Activated CD4-positive, alpha-beta T cell treated with anti-CD3 and anti-CD28 coated beads for 24 hours (primary cell): ENCODE measurements around the gene NUP210L.
"Not testable (repeated sequence)": the region's sequence is repeated elsewhere in the genome, so short reads cannot be mapped to it uniquely, and the experiment has no call there.

ENCODE experiments used
- DNase-seq, 2 donors: peaks; one replicate each; pipeline ENCODE4 v3.0.0-alpha.2; 2020; ENCODE audit warnings: low read depth in 2 of 2

NUP210L gene

DNA sequence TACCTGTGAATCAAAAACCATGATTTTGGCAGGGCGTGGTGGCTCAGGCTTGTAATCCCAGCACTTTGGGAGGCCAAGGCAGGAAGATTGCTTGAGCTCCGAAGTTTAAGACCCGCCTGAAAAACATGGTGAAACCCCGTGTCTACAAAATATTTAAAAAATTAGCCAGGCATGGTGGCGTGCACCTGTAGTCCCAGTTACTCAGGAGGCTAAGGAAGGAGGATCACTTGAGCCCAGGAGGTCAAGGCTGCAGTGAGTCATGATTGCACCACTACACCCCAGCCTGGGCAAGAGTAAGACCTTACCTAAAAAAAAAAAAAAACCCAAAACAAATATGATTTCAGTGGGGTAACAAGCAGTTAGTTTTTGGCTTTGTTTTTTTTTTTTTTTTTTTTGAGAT is 54.7 kb downstream of the NUP210L start:
- not testable (repeated sequence) for DNase-seq

DNA sequence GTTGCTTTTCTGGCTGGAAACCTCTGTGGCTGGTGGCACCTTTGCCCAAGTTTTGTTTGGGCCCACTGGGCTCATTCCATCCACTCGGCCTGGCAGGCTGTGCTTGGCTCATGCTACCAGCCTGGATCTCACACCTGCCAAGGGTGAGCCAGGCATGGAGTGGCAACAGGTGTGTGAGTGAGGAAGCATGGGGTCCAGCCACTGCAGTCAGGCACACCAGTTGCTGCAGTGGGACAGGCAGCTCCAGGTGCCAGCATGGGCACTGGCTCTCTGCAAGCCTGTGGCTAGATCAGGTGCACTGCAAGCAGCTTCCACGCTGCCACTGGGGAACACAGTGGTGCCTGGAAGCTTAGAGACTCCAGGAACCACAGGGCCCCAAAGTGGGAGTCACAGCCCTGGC is 57.0 kb downstream of the NUP210L start:
- no peak for DNase-seq

DNA sequence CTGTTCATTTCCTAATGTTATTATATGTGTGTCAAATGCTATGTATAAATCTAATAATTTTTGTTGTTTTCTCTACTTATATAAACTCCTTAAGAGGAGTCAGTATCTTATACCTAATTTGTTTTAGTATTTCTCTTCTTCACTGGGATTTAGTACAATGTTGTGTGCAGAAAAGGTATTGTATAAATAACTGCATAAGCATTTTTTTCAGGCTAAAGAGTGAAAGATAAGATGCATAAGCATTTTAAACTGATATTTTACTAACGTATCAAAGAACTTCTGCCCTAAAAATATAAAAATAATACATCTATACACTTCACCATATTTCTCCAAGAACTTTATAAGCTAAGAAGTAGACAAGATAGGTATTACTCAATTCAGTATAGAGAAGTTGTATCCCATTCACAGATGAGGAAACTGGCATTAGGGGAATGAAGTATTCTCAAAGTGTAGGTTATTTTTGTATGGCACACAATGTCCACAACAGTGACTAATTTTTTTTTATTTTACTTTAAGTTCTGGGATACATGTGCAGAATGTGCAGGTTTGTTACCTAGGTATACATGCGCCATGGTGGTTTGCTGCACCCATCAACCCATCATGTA is 59.3 kb downstream of the NUP210L start:
- DNase-seq, result no peak

DNA sequence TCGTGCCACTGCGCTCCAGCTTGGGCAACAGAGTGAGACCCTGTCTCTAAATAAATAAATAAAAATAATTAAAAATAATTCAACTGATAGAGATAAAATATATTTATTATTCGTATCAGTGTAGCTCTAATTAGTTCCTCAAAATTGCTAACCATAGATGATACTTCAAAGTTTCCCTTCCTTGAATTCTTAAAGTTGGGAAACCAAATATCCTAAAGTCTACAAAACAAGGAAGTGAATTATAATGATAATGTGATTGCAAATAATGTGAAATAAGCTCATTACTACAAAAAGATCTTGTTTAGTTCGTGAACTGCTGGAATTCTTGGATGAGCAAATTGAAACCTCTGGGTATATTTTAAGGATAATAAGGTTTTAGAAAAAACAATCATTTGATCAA is 60.5 kb downstream of the NUP210L start:
- DNase-seq, result no peak

DNA sequence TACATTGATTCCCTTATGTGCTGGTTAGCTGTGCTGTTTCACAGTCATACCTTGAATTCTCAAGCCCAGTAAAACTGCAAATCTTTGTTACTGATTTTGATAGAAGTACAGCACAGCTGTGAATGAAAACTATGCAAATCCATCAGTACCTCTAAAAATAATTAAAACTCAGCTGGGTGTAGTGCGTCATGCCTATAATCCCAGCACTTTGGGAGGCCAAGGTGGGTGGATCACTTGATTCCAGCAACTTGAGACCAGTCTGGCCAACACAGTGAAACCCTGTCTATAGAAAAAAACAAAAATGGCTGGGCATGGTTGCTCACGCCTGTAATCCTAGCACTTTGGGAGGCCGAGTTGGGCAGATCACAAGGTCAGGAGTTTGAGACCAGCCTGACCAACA is 61.2 kb downstream of the NUP210L start:
- DNase-seq, result no peak

DNA sequence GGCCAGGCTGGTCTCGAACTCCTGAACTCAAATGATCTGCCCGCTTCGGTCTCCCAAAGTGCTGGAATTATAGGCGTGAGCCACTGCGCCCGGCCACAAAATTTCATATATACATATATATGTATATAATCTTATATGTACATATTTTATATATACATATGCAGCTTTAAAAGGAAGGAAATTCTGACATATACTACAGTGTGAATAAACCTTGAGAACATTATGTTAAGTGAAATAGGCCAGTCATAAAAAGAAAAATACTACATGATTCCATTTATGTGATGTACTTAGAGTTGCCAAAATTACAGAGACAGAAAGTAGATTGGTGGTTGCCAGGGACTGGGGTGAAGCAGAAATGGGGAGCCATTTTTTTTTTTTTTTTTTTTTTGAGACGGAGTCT is 63.2 kb downstream of the NUP210L start:
- DNase-seq, result no peak

DNA sequence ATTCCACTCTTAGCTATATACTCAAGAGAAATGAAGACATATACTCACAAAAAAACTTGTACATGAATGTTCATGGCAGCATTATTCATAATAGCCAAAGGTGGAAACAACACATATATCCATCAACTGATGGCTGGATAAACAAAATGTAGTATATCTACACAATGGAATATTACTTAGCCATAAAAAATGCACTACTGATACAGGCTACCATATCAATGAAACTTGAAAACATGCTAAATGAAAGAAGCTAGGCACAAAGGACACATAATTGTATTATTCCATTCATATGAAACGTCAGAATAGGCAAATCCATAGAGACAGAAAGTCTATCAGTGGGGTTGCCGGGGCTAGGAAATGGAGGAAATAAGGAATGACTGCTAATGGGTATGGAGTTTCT is 67.3 kb downstream of the NUP210L start:
- no peak for DNase-seq

DNA sequence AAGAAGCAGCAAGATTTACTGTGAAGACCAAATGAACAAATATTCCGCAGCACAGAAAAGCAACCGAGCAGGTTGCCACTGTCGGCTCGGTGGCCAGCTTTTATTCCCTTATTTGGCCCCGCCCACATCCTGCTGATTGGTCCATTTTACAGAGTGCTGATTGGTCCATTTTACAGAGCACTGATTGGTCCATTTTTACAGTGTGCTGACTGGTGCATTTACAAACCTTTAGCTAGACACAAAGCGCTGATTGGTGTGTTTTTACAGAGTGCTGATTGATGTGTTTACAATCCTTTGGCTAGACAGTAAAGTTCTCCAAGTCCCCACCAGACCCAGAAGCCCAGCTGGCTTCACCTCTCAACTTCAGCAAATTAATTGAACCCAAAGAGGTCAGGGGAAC is 71.8 kb downstream of the NUP210L start:
- not testable (repeated sequence) for DNase-seq

DNA sequence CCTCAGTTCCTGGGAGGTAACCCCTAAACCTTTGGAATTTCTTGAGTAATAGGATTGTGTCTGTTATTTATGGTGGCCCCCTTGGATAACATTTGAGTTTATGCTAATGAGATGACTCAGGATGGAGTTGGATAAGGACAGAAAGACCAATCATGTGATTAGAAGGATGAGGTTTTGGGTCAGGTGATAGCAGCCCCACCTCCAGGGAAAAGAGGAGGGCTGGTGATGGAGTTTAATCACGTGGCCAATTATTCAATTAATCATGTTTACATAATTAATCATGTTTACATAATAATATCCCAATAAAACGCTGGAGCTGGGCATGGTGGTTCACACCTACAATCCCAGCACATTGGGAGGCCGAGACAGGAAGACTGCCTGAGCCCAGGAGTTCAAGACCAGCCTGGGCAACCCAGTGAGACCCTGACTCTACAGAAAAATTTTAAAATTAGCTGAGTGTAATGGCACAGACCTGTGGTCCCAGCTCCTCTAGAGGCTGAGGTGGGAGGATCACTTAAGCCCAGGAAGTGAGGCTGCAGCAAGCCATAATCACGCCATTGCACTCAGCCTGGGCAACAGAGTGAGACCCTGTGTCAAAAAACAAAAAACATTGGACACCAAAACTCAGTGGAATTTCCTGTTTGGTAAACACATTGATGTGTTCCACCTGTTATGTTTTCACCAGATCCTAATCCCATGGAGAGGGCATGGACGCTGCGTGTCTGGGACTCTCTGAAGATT is 73.3 kb downstream of the NUP210L start:
- DNase-seq, result no peak

DNA sequence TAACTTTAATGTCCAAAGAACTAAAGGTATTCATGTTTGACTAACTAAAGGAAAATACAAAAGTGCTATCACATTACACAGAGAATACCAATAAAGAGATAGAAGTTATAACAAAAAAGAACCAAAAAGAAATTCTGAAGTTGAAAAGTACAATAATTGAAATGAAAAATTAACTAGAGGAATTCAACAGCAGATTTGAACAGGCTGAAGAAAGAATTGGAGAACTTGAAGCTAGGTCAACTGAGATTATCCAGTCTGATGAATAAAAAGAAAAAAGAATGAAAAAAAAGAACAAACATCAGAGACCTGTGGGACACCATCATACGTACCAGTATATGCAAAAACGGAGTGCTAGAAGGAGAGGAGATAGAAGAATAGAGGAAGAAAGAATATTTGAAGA is 78.5 kb downstream of the NUP210L start:
- no peak for DNase-seq

DNA sequence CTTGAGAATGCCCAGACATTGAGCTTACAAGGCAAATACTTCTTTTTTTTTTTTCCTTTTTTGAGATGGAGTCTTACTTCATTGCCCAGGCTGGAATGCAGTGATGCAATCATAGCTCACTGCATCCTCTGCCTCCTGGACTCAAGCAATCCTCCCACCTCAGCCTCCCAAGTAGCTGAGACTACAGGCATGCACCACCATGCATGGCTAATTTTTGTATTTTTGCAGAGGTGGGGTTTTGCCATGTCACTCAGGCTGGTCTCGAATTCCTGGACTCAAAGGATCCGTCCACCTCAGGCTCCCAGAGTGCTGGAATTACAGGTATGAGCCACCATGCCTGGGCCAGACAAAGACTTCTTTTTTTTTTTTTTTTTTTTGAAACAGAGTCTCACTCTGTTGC is 79.1 kb downstream of the NUP210L start:
- DNase-seq, result no peak

DNA sequence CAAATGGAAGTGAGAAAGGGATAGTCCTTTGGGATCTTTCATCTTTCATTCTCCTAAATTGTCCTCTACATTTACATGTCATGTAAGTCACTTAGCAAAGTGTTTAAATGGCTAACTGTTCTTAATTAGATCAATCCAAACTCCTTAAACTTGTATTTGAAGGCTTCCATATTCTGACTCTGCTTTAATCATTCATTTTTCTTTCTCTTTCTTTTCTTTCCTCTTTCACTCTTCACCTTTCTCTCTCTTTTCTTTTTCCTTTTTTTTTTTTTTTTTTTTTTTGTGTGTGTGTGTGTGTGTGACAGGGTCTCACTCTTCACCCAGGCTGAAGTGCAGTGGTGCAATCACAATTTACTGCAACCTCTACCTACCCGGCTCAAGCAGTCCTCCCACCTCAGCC is 92.6 kb downstream of the NUP210L start:
- DNase-seq, result no peak

DNA sequence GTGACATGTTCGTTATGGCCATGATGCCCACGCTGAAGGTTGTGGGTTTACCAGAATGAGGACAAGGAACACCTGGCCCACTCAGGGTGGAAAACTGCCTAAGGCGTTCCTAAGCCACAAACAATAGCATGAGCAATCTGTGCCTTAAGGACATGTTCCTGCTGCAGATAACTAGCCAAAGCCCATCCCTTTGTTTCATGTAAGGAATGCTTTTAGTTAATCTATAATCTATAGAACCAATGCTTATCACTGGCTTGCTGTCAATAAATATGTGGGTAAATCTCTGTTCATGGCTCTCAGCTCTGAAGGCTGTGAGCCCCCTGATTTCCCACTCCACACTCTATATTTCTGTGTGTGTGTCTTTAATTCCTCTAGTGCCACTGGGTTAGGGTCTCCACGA is 107.4 kb downstream of the NUP210L start:
- not testable (repeated sequence) for DNase-seq

DNA sequence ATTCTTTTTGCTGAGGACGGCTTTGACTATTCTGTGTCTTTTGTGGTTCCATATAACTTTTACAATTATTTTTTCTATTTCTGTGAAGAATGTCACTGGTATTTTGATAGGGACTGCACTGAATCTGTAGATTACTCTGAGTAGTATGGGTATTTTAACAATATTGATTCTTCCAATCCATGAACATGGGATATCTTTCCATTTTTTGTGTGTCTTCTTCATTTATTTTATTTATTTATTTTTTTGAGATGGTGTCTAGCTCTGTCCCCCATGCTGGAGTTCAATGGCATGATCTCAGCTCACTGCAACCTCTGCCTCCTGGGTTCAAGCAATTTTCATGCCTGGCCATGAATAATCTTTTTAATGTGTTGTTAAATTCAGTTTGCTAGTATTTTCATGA is 121.2 kb downstream of the NUP210L start:
- DNase-seq, result not testable (repeated sequence)

DNA sequence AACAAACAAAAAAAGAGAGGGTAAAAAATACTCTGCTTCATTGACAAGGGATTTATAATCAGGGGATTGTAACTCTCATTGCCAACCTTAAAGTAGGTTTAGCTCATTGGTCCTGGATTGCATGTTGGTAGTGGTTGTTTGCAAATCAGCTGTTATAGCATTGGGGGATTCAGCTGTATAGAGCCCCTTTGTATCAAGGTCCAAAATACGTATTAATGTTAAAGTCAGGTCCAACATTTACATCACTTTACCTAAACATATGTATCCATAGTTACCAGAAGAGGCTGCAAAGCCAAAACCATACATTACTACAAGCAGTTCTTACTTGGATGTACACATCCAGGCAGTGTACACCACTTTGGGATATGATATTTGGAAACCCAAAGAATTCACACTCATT is 134.9 kb downstream of the NUP210L start:
- DNase-seq, result no peak

DNA sequence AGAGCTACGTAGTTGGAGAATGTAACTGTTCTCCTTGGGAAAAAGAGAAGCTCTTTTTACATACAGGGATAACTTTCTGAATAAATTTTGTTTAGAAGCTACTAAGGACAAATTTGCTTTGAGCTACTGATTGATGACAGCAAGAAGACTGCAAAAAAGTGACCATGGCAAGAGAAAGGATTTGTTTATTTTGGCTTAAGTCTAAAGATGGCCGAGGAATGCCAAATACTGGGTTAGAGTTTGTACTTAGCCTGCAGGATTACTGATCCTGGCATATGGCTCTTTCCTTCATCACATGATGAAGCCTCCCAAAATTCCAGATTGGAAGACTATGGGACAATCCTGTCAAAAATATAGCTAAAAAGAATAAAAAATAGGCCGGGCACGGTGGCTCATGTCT is 135.6 kb downstream of the NUP210L start:
- no peak for DNase-seq

DNA sequence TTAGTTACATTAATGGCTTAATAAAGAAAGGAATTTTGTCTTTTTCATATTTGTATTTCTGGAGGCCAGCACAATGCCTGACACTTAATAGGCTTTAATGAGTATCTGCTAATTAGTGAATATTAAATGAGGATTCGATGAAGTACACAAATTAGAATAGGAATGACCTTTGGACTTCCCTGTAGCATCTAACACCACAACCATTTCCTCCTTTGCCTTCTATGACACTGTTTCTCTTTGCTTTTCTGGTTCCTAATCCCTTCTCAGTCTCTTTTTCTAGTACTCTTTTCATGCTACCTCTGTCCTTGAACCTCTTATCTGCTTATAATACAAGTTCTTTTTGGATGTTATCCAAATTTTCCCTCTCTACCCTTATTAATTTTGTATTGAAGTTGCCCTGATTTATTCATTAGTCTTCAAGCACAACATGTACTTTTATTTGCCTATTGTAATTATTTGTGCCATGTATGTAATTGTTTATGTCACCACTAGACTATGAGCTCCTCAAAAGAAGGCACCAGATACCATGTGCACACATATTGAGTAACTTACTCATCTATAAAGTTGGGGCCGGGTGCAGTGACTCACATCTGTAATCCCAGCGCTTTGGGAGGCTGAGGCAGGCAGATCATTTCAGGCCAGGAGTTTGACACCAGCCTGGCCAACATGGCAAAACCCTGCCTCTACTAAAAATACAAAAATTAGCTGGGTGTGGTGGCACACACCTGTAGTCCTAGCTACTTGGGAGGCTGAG is 140.5 kb downstream of the NUP210L start:
- DNase-seq, result no peak

DNA sequence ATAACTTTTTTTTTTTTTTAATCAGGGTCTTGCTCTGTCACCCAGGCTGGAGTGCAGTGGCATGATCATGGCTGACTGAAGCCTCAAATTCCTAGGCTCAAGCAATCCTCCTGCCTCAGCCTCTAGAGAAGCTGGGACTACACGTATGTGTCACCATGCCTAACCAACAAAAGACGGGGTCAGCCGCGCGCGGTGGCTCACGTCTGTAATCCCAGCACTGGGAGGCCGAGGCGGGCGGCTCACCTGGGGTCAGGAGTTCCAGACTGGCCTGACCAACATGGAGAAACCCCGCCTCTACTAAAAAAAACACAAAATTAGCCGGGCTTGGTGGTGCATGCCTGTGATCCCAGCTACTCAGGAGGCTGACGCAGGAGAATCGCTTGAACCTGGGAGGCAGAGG is 142.3 kb downstream of the NUP210L start:
- DNase-seq, result not testable (repeated sequence)

DNA sequence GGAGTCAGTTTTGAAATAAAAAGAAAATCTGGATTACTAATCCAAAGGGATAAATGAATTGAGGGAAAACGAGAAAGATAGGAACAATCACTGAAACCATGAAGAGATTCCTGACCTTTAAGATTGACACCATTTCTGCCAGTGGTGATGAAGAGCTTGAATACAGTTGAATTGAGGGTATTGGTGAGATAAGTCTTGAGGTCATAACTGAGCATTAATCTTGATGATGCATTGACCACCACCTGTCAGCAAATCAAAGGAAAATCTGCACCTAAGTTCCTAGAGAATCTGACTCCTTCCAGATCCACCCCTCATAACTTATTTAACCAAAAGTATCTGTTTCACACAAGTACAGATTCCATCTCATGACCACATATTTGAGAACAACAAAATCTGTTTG is 142.7 kb downstream of the NUP210L start:
- DNase-seq, result no peak

DNA sequence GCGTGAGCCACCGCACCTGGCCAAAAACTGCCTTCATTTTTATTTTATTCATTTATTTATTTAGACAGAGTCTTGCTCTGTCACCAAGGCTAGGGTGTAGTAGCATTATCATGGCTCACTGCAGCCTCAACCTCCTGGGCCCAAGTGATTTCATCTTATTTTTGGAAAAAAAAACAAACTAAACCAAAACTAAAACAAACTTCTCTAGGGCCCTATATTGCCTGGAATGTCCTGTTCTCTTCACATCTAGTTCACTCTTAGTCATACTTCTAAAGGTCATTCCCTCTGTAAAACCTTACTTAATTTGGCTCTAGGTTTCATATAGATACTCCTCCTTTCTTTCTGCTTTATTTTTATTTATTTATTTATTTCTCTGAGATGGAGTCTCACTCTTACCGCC is 148.7 kb downstream of the NUP210L start:
- DNase-seq, result no peak

DNA sequence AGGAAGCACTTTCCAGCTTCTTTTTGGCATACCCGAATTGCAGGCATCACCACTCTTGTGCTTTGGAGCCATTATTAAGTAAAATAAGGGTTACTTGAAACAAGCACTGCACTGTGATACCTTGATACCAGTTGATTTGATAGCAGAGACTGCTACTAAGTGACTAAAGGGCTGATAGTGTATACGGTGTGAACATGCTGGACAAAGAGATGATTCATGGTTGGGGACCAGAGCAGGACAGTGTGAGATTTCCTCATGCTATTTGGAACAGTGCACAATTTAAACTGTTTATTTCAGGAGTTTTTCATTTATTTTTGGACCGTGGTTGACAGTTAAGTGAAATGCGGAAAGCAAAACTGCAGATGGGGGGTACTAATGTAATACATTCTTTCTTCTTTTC is 154.5 kb downstream of the NUP210L start:
- no peak for DNase-seq

DNA sequence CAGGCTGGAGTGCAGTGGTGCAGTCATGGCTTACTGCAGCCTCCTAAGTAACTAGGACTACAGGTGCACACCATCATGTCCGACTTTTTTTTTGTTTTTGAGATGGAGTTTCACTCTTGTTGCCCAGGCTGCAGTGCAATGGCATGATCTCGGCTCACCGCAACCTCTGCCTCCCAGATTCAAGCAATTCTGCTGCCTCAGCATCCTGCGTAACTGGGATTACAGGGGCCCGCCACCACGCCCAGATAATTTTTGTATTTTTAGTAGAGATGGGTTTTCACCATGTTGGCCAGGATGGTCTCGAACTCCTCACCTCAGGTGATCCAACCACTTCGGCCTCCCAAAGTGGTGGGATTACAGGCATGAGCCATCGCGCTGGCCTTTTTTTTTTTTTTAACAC is 158.0 kb downstream of the NUP210L start:
- not testable (repeated sequence) for DNase-seq

DNA sequence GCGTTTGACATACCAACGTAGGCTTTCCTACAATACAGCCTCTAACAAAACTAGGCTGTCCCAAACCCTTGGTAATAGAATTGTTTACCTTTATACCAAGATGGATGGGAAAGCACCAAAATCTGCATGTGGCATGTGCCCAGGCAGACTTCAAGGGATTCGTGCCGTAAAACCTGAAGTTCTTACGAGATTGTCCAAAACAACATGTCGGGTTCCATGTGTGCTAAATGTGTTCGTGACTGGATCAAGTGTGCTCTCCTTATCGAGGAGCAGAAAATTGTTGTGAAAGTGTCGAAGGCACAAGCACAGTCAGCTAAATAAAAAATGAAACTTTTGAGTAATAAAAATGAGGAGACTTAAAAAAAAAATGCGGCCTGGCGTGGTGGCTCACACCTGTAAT is 159.2 kb downstream of the NUP210L start:
- no peak for DNase-seq
